ENCODE data around the gene FNDC3B.

GRCh38 chr3:172407872-172408271, 368.5 kb downstream of the FNDC3B start:
- TF ChIP-seq REST (IDR thresholded peaks at IDR 0.05; ENCODE audit: low read depth): no peak
- no peak for TF ChIP-seq EGR1 (IDR thresholded peaks at IDR 0.05)
- no peak for TF ChIP-seq YY1 (IDR thresholded peaks at IDR 0.05; ENCODE audit: low read depth)
- TF ChIP-seq TAF1 (IDR thresholded peaks at IDR 0.05; ENCODE audit: low read depth): no peak
- TF ChIP-seq EP300 (IDR thresholded peaks at IDR 0.05; ENCODE audit: borderline replicate concordance): no peak
- no peak for TF ChIP-seq RAD21 (IDR thresholded peaks at IDR 0.05; ENCODE audit: low read depth)
- no peak for TF ChIP-seq CEBPB (IDR thresholded peaks at IDR 0.05)
- TF ChIP-seq TEAD4 (IDR thresholded peaks at IDR 0.05): no peak
- TF ChIP-seq NFIC (IDR thresholded peaks at IDR 0.05): no peak

Data from Ishikawa (cell line).